ENCODE data around the gene PDLIM1. TPM values are rescaled to one million over a fixed set of nuclear protein-coding genes. Genes with fewer than 3 reads are reported as not detected.
A peak's percentile ranks its signal among the peaks of the same experiment; 100 is the strongest.

The PDLIM1 gene
- total and polyA plus RNA-seq, 10 donors: 101 to 225 (median 168) TPM

GRCh38 chr10:95237376-95238170 is 53.2 kb downstream of the PDLIM1 start:
- no peaks in the 10 kb centered on the region for H3K27me3 ChIP-seq (replicated peaks in 1 of 7)
- intact Hi-C loops (cut with DNase I; ENCODE audit: low total_unique reads): no loop called here
- no peak overlapping the region for H3K4me3 ChIP-seq
- no peak for DNase-seq
- no peak for TF ChIP-seq CTCF (IDR thresholded peaks at IDR 0.05 in 8 of 11, conservative IDR thresholded peaks at IDR 0.05 in 3 of 11)
- H3K27ac ChIP-seq: no peak overlapping the region
- H3K36me3 ChIP-seq: peaks cover 0 to 100% (median 62%) of the 10 kb centered on the region in 6 donors
- H3K9me3 ChIP-seq: no peaks in the 10 kb centered on the region
- peaks cover 0 to 13% (median 3%) of the 10 kb centered on the region in 6 donors for H3K4me1 ChIP-seq
- 77 to 95% (median 89%) methylated on average over 10 to 12 of the region's 12 CpGs for WGBS, 5 donors

- Histone ChIP-seq H3K27me3 (replicated peaks in 1 of 7) (no peaks in the 10 kb centered on the region), H3K36me3 (peaks cover 0 to 95% (median 49%) of the 10 kb centered on the region in 6 donors), H3K4me3 (no peak overlapping the region), H3K27ac (peak overlapping the region in 2 of 8 donors; percentile 43 to 51), H3K9me3 (no peaks in the 10 kb centered on the region), H3K4me1 (peaks cover 0 to 13% (median 3%) of the 10 kb centered on the region in 6 donors)
- 55 to 69% (median 60%) methylated on average over 6 of the region's 6 CpGs for WGBS, 5 donors
- intact Hi-C loops (cut with DNase I; ENCODE audit: low total_unique reads): no loop called here
- DNase-seq: no peak
- TF ChIP-seq POLR2A (IDR thresholded peaks at IDR 0.05): no peak
- TF ChIP-seq POLR2AphosphoS5 (IDR thresholded peaks at IDR 0.05): no peak
- no peak for TF ChIP-seq CTCF (IDR thresholded peaks at IDR 0.05 in 8 of 11, conservative IDR thresholded peaks at IDR 0.05 in 3 of 11)
Measured at GRCh38 chr10:95236068-95236903, 54.5 kb downstream of the PDLIM1 start.

GRCh38 chr10:95235676-95236067 is 55.1 kb downstream of the PDLIM1 start:
- H3K4me1 ChIP-seq: peaks cover 0 to 15% (median 5%) of the 10 kb centered on the region in 6 donors
- H3K27me3 ChIP-seq (replicated peaks in 1 of 7): no peaks in the 10 kb centered on the region
- no peak overlapping the region for H3K4me3 ChIP-seq
- peaks cover 0 to 88% (median 46%) of the 10 kb centered on the region in 6 donors for H3K36me3 ChIP-seq
- TF ChIP-seq POLR2AphosphoS5 (IDR thresholded peaks at IDR 0.05): no peak
- no peak for TF ChIP-seq CTCF (IDR thresholded peaks at IDR 0.05 in 8 of 11, conservative IDR thresholded peaks at IDR 0.05 in 3 of 11)
- no peak for TF ChIP-seq POLR2A (IDR thresholded peaks at IDR 0.05)
- H3K9me3 ChIP-seq: no peaks in the 10 kb centered on the region
- DNase-seq: no peak
- intact Hi-C loops (cut with DNase I; ENCODE audit: low total_unique reads): no loop called here
- peak overlapping the region in 1 of 8 donors; percentile 51 for H3K27ac ChIP-seq
- WGBS, 5 donors: 76 to 94% (median 86%) methylated on average over 3 of the region's 3 CpGs

- Histone ChIP-seq H3K27ac (no peak overlapping the region), H3K36me3 (peaks cover 0 to 81% (median 38%) of the 10 kb centered on the region in 6 donors), H3K4me3 (no peak overlapping the region), H3K4me1 (peaks cover 0 to 22% (median 6%) of the 10 kb centered on the region in 6 donors), H3K27me3 (replicated peaks in 1 of 7) (no peaks in the 10 kb centered on the region), H3K9me3 (no peaks in the 10 kb centered on the region)
- no peak for DNase-seq
- 88 to 92% (median 90%) methylated on average over 5 of the region's 5 CpGs for WGBS, 5 donors
- intact Hi-C loops (cut with DNase I; ENCODE audit: low total_unique reads): no loop called here
- TF ChIP-seq POLR2A (IDR thresholded peaks at IDR 0.05) (no peak), POLR2AphosphoS5 (IDR thresholded peaks at IDR 0.05) (no peak), CTCF (IDR thresholded peaks at IDR 0.05 in 8 of 11, conservative IDR thresholded peaks at IDR 0.05 in 3 of 11) (no peak)
Measured at GRCh38 chr10:95234951-95235350, 55.9 kb downstream of the PDLIM1 start.
